Left ventricle myocardium inferior (tissue), 1 donor: Measurements from ENCODE around the gene FOXA2. TPM values are rescaled to one million over a fixed set of nuclear protein-coding genes. Genes with fewer than 3 reads are reported as not detected.

Source experiments
- DNase-seq: peaks from one replicate; pipeline ENCODE4 v3.0.0-alpha.2; 2020
- H3K27ac ChIP-seq: fragments of 200-600 bp; replicated peaks from 2 replicates; pipeline ENCODE4 v1.8.0; 2021
- H3K27me3 ChIP-seq: fragments of 200-600 bp; 2 replicates; pipeline ENCODE4 v1.8.0; 2021; ENCODE audit warnings: low read depth
- H3K36me3 ChIP-seq: fragments of 200-600 bp; 2 replicates; pipeline ENCODE4 v1.8.0; 2021
- H3K4me1 ChIP-seq: fragments of 200-600 bp; 2 replicates; pipeline ENCODE4 v1.8.0; 2021
- H3K4me3 ChIP-seq: fragments of 200-600 bp; 2 replicates; pipeline ENCODE4 v1.8.0; 2021; ENCODE audit warnings: mild to moderate bottlenecking, moderate library complexity
- H3K9me3 ChIP-seq: fragments of 200-600 bp; replicated peaks from 2 replicates; pipeline ENCODE4 v1.8.0; 2021
- CTCF ChIP-seq: fragments of 200-600 bp; IDR thresholded peaks from 2 replicates; pipeline ENCODE4 v1.8.0; 2021; ENCODE audit warnings: antibody characterized with exemption, mild to moderate bottlenecking, borderline replicate concordance
- intact Hi-C: fragments of 100-400 bp; cut with micrococcal nuclease; formaldehyde crosslinking; loops from one replicate; pipeline ENCODE4 v1.11.0; 2022
- total RNA-seq: library from RNA; stranded (reverse); fragmentation: NEBNext Ultra II Directional; extraction: Animal tissue kit (Norgen Biotek cat#: 25700); gene quantifications from one replicate; pipeline ENCODE4 v1.2.1, GENCODE V29; 2021
- donor health status: DM: no; HTN: yes; CAD: no; lungs with severe emphysema.

The FOXA2 gene
- total RNA-seq, 1 donor from 2014 or later = not detected

DNA sequence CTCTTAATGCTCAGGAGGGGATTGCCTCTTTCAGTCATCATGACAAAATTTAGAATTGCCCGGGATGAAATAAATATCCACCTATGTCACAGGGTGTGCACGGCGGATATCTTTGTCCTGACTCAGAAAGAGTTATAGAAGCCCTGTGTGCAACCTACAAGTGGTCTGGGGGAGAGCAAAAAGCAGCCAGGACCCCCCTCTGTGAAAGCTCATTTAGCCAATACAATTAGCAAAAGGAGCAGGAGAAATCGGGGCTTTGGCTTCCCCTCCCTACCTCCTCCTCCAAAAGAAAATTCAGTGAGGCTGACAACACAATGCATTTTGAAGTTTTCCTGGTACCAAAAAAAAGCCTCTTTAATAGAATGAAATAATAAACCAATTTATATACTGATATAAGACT, 21.8 kb downstream of the FOXA2 start:
- H3K27ac ChIP-seq = no peak overlapping the region
- H3K4me3 ChIP-seq = no peak overlapping the region
- no peaks in the 10 kb centered on the region for H3K9me3 ChIP-seq
- no peaks in the 10 kb centered on the region for H3K36me3 ChIP-seq
- no peak for DNase-seq
- peaks cover 100% of the 10 kb centered on the region for H3K27me3 ChIP-seq
- no peak for TF ChIP-seq CTCF
- intact Hi-C loops = no loop called here
- H3K4me1 ChIP-seq = no peaks in the 10 kb centered on the region

GRCh38 chr20:22561965-22562577, 22.3 kb downstream of the FOXA2 start:
- Histone ChIP-seq H3K9me3 (no peaks in the 10 kb centered on the region), H3K4me3 (no peak overlapping the region), H3K36me3 (no peaks in the 10 kb centered on the region), H3K4me1 (no peaks in the 10 kb centered on the region), H3K27me3 (peaks cover 100% of the 10 kb centered on the region), H3K27ac (no peak overlapping the region)
- no peak for TF ChIP-seq CTCF
- no peak for DNase-seq
- intact Hi-C loops = no loop called here

GRCh38 chr20:22560817-22561216, 23.6 kb downstream of the FOXA2 start:
- H3K4me3 ChIP-seq = no peak overlapping the region
- H3K9me3 ChIP-seq = no peaks in the 10 kb centered on the region
- no peak for DNase-seq
- H3K4me1 ChIP-seq = no peaks in the 10 kb centered on the region
- H3K36me3 ChIP-seq = no peaks in the 10 kb centered on the region
- peaks cover 100% of the 10 kb centered on the region for H3K27me3 ChIP-seq
- intact Hi-C loops = no loop called here
- no peak overlapping the region for H3K27ac ChIP-seq
- no peak for TF ChIP-seq CTCF

DNA sequence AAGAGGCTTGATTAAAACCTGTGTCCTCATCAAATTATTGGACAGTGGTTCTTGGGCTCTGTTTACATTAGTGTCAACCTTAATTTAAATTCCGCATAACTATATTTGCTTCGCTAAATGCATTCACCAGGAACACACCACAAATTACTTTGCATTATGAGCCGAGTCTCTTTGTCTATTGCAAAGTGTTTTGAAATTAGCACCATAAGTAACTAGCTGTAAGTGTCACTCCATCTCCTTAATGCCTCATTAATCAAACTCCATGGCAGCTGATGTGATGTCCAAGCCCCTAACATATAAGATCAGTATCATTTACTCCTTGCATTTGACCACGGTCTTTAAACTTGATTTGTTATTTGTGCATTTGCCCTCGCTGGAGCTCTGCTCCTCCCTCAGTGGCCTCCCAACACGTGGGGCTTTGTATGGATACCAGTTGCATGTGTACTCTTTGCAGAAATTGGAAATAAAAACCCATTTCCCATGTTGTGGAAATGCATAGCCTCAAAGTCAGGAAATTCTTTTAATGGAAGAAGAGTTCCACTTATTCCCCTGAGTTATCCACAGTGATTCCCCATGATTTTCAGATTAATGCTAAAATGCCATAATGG, 24.6 kb downstream of the FOXA2 start:
- Histone ChIP-seq H3K27ac (no peak overlapping the region), H3K27me3 (peaks cover 100% of the 10 kb centered on the region), H3K4me1 (no peaks in the 10 kb centered on the region), H3K36me3 (no peaks in the 10 kb centered on the region), H3K9me3 (no peaks in the 10 kb centered on the region), H3K4me3 (no peak overlapping the region)
- DNase-seq = no peak
- intact Hi-C loops = no loop called here
- no peak for TF ChIP-seq CTCF

GRCh38 chr20:22557403-22558276, 26.7 kb downstream of the FOXA2 start:
- intact Hi-C loops = no loop called here
- H3K4me1 ChIP-seq = no peaks in the 10 kb centered on the region
- DNase-seq = no peak
- peaks cover 97% of the 10 kb centered on the region for H3K27me3 ChIP-seq
- no peaks in the 10 kb centered on the region for H3K9me3 ChIP-seq
- H3K27ac ChIP-seq = no peak overlapping the region
- no peaks in the 10 kb centered on the region for H3K36me3 ChIP-seq
- no peak overlapping the region for H3K4me3 ChIP-seq
- TF ChIP-seq CTCF = no peak
